K562 (cell line): ENCODE data around the gene FOXJ1. TPM values are rescaled to one million over a fixed set of nuclear protein-coding genes. Genes with fewer than 3 reads are reported as not detected.
A peak's percentile ranks its signal among the peaks of the same experiment; 100 is the strongest.

ENCODE experiments used
- ATAC-seq: fragments of 200-7000 bp; cut with Tn5 transposase; 3 replicates; pipeline ENCODE4 v1.9.1; 2020; ENCODE audit warnings: moderate library complexity
- BruUV-seq: library from RNA; stranded (reverse); fragments of 400-500 nt; replicated peaks from 2 replicates; lab custom pipeline; 2021; lab: Mats Ljungman, UMichigan
- CTCF ChIA-PET: fragments of 300-600 bp; formaldehyde crosslinking; extraction: SDS; loops from one replicate; lab custom pipeline; 2021; ENCODE audit warnings: low intra/inter-chr PET ratio; lab: Yijun Ruan, JAX
- POLR2A ChIA-PET: fragments of 300-600, 350-650 bp; sonication (Branson Sonifier 250); formaldehyde crosslinking; extraction: SDS; loops from one replicate; lab custom pipeline; 2021; ENCODE audit warnings: antibody characterized with exemption, inconsistent platforms; lab: Yijun Ruan, JAX
- DNase-seq, 4 experiments: peaks; one replicate each; pipeline versions ENCODE4 v3.0.0 to v3.0.0-alpha.2; 2011 to 2018; ENCODE audit warnings: low spot score in 3 of 4, mixed read lengths in 3 of 4; ENCODE audit errors: extremely low read depth in 1 of 4
- FAIRE-seq: peaks from 2 replicates; lab custom pipeline; 2011; peaks lifted over from hg19 to GRCh38; lab: Jason Lieb, UNC
- H2AFZ ChIP-seq: 2 replicates; pipeline ENCODE4 v1.6.0; 2011; ENCODE audit warnings: low read depth, low read length, control low read depth, inconsistent platforms
- H3K27ac ChIP-seq: fragments of 200-600 bp; 3 replicates; pipeline ENCODE4 v1.8.0; 2011; ENCODE audit warnings: low read depth, mild to moderate bottlenecking, control low read depth, inconsistent platforms, low read length, moderate library complexity, mixed read lengths; ENCODE audit errors: extremely low read depth
- H3K27me3 ChIP-seq, 2 experiments: fragments of 300-600 bp in 1 of 2; 2 replicates in 1 of 2; 3 replicates in 1 of 2; pipeline versions ENCODE4 v1.6.0 to v1.8.0; 2011; ENCODE audit warnings: inconsistent platforms in 2 of 2, low read length in 2 of 2, mild to moderate bottlenecking in 1 of 2, mixed read lengths in 1 of 2, moderate library complexity in 1 of 2; ENCODE audit not compliant: control insufficient read depth in 2 of 2, insufficient read depth in 2 of 2
- H3K36me3 ChIP-seq: fragments of 300-600 bp; 3 replicates; pipeline ENCODE4 v1.8.0; 2011; ENCODE audit warnings: mild to moderate bottlenecking, low read length, inconsistent platforms; ENCODE audit not compliant: control insufficient read depth, insufficient read depth
- H3K4me1 ChIP-seq, 2 experiments: fragments of 200-600 bp in 1 of 2; replicated peaks in 1 of 2; 2 replicates in 1 of 2; 3 replicates in 1 of 2; pipeline versions ENCODE4 v1.5.1 to v1.8.0; 2011; ENCODE audit warnings: inconsistent platforms in 2 of 2, low read length in 2 of 2, mild to moderate bottlenecking in 1 of 2, mixed read lengths in 1 of 2, moderate library complexity in 1 of 2; ENCODE audit not compliant: control insufficient read depth in 2 of 2, insufficient read depth in 2 of 2
- H3K4me2 ChIP-seq: 2 replicates; pipeline ENCODE4 v1.6.1; 2011; ENCODE audit warnings: low read length, control low read depth, inconsistent platforms, mixed read lengths; ENCODE audit not compliant: insufficient read depth
- H3K4me3 ChIP-seq: fragments of 200-600 bp; sonication (generic), shearing (Covaris generic); 2 replicates; pipeline ENCODE4 v1.5.1; 2016; ENCODE audit warnings: control low read depth, inconsistent platforms
- H3K79me2 ChIP-seq: fragments of 200-600 bp; 3 replicates; pipeline ENCODE4 v1.8.0; 2011; ENCODE audit warnings: low read length, inconsistent platforms; ENCODE audit not compliant: control insufficient read depth, insufficient read depth
- H3K9ac ChIP-seq, 2 experiments: 2 replicates each; pipeline versions ENCODE4 v1.6.0 to v1.6.1; 2011; ENCODE audit warnings: low read depth in 2 of 2, low read length in 2 of 2, control low read depth in 1 of 2, inconsistent platforms in 1 of 2, mild to moderate bottlenecking in 1 of 2, mixed read lengths in 1 of 2; ENCODE audit not compliant: insufficient read depth in 1 of 2
- H3K9me1 ChIP-seq: one replicate; pipeline ENCODE4 v1.6.0; 2011; ENCODE audit warnings: inconsistent platforms, mild to moderate bottlenecking, low read length, moderate library complexity; ENCODE audit not compliant: control insufficient read depth, insufficient read depth
- H3K9me3 ChIP-seq: replicated peaks from 2 replicates; pipeline ENCODE4 v1.5.1; 2011; ENCODE audit warnings: low read depth, low read length, inconsistent platforms; ENCODE audit not compliant: control insufficient read depth, insufficient read depth
- H4K20me1 ChIP-seq: replicated peaks from 2 replicates; pipeline ENCODE4 v1.6.1; 2011; ENCODE audit warnings: low read length, inconsistent platforms, mixed read lengths; ENCODE audit not compliant: control insufficient read depth, insufficient read depth
- E2F3 ChIP-seq: fragments of 250-450 bp; sonication (Bioruptor Pico); IDR thresholded peaks from 2 replicates; pipeline ENCODE4 v1.4.0; 2020; ENCODE audit warnings: mild to moderate bottlenecking
- NKRF ChIP-seq: fragments of 450-650 bp; IDR thresholded peaks from 2 replicates; pipeline ENCODE4 v1.6.1; 2016; ENCODE audit warnings: borderline replicate concordance
- ZNF263 ChIP-seq: sonication (generic); formaldehyde crosslinking; IDR thresholded peaks from 2 replicates; pipeline ENCODE4 v1.8.0; 2022; ENCODE audit warnings: mild to moderate bottlenecking, missing genetic modification reagents, borderline replicate concordance
- ZNF766 ChIP-seq: fragments of 200-800 bp; sonication (Bioruptor generic); conservative IDR thresholded peaks from 2 replicates; pipeline ENCODE4 v1.6.1; 2016; ENCODE audit warnings: missing genetic modification characterization, missing compliant biosample characterization
- WGBS: fragments of 100-300 bp; shearing (Covaris generic); methylation state at CpG from one replicate; pipeline ENCODE4 v1.1.6; 2016; ENCODE audit warnings: low coverage, mixed read lengths; ENCODE audit not compliant: insufficient coverage; ENCODE audit errors: missing lambda C conversion rate; 5-methylcytosine and 5-hydroxymethylcytosine counted together
- in situ Hi-C: fragments of 300-500 bp; cut with MboI; formaldehyde crosslinking; loops from 4 replicates; pipeline ENCODE4 v1.15.0; 2018; ENCODE audit warnings: inconsistent platforms, mixed read lengths
- intact Hi-C: fragments of 100-400 bp; cut with micrococcal nuclease; formaldehyde crosslinking; loops from 2 replicates; pipeline ENCODE4 v1.14.2; 2022
- polyA plus RNA-seq, 8 experiments: library from polyadenylated mRNA; depleted of rRNA in 4 of 8; stranded (reverse) in 5 of 8; unstranded in 3 of 8; fragments of >200 nt; fragmentation: Nextera tagmentation in 2 of 8; fragmentation: Illumina TruSeq in 1 of 8; extraction: Ambion mirVana in 2 of 8; extraction: Trizol in 1 of 8; gene quantifications; 2 replicates each; pipeline versions ENCODE4 v1.2.1 to v1.2.3, GENCODE V29; 2011 to 2014; ENCODE audit warnings: inconsistent platforms in 1 of 8, missing spikeins in 1 of 8
- total RNA-seq, 7 experiments: library from RNA; depleted of rRNA in 6 of 7; stranded (reverse); fragments of >200 nt in 6 of 7; fragmentation: Illumina TruSeq in 2 of 7; extraction: Trizol in 2 of 7; gene quantifications; 2 replicates each; pipeline versions ENCODE4 v1.2.1 to v1.2.3, GENCODE V29; 2011 to 2021; ENCODE audit warnings: low replicate concordance in 1 of 7

FOXJ1 gene
- total and polyA plus RNA-seq, 9 of the 15 experiments (the other 6 are each of a cell fraction or from before 2014, with no cell fraction given), result 0.07 TPM; not detected in 8

- TF ChIP-seq NKRF (no peak), ZNF263 (CRISPR knock-in tag) (peak; percentile 69; the same call in 1 of the 2 replicates), E2F3 (no peak), ZNF766 (CRISPR knock-in tag) (no peak)
- TF ChIP-seq, all 486 proteins: peak for 1
- peaks cover 23% of the 10 kb centered on the region; the same call in 1 of the 3 replicates for H3K36me3 ChIP-seq
- POLR2A ChIA-PET, result interaction anchor here (0.7 kb wide), 1 partner anchor 36 kb away, joined by 5 read pairs; no protein-coding TSS in a partner anchor
- H3K9me1 ChIP-seq, result no peaks in the 10 kb centered on the region
- BruUV-seq, result no TSS peak
- H3K79me2 ChIP-seq, result no peaks in the 10 kb centered on the region
- intact Hi-C loops (no loop called here), in situ Hi-C loops (no loop called here)
- H2AFZ ChIP-seq, result no peak overlapping the region
- H3K4me3 ChIP-seq, result no peak overlapping the region
- peaks cover 13% of the 10 kb centered on the region for H4K20me1 ChIP-seq
- CTCF ChIA-PET, result interaction anchor here (2.8 kb wide), 1 partner anchor 25 kb away, joined by 12 read pairs; no protein-coding TSS in a partner anchor
- FAIRE-seq, result no peak
- 79% methylated on average over 22 of the region's 22 CpGs for WGBS
- H3K4me2 ChIP-seq, result no peak overlapping the region
- peaks cover 5 to 12% of the 10 kb centered on the region in 2 experiments; a peak in 3 of 5 replicates for H3K4me1 ChIP-seq
- H3K9ac ChIP-seq, result peak overlapping the region in 1 of 2 experiments; percentile 71; a peak in 2 of 4 replicates
- H3K9me3 ChIP-seq, result no peaks in the 10 kb centered on the region
- no peak overlapping the region for H3K27ac ChIP-seq
- ATAC-seq, result no peak
- no peaks in the 10 kb centered on the region for H3K27me3 ChIP-seq
- DNase-seq, result no peak
Observed at GRCh38 chr17:76146053-76146851, 5.2 kb upstream of the FOXJ1 start.
